AG09309 (cell line): ENCODE data around the gene CHPF.

Source experiments
- DNase-seq: peaks from one replicate; pipeline ENCODE4 v3.0.0-alpha.2; 2010; ENCODE audit warnings: low read depth
- H3K4me3 ChIP-seq: 2 replicates; pipeline ENCODE4 v1.5.1; 2011; ENCODE audit warnings: mild to moderate bottlenecking, low read depth, low read length, moderate library complexity; ENCODE audit not compliant: control insufficient read depth
- TF ChIP-seq, protein P1 (sequence below): IDR thresholded peaks from 2 replicates; pipeline ENCODE4 v1.5.1; 2011; ENCODE audit warnings: mild to moderate bottlenecking, low read depth, low read length, inconsistent platforms; ENCODE audit not compliant: insufficient read depth, control insufficient read depth; ENCODE audit errors: missing control alignments

CHPF gene

DNA sequence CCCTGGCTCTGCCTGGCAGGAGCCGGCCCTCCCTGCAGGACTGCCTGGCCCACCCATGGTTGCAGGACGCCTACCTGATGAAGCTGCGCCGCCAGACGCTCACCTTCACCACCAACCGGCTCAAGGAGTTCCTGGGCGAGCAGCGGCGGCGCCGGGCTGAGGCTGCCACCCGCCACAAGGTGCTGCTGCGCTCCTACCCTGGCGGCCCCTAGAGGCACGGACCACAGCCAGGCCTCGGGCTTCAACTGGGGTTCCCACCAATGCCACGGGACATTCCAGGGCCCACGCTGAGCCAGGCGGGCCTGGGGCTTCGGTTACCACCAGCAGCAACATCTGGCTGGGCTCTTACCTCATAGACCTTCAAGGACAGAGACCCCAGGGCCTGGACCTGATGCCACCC is 51.0 kb downstream of the CHPF start:
- H3K4me3 ChIP-seq = no peak overlapping the region
- DNase-seq = no peak
- TF ChIP-seq, protein P1, sequence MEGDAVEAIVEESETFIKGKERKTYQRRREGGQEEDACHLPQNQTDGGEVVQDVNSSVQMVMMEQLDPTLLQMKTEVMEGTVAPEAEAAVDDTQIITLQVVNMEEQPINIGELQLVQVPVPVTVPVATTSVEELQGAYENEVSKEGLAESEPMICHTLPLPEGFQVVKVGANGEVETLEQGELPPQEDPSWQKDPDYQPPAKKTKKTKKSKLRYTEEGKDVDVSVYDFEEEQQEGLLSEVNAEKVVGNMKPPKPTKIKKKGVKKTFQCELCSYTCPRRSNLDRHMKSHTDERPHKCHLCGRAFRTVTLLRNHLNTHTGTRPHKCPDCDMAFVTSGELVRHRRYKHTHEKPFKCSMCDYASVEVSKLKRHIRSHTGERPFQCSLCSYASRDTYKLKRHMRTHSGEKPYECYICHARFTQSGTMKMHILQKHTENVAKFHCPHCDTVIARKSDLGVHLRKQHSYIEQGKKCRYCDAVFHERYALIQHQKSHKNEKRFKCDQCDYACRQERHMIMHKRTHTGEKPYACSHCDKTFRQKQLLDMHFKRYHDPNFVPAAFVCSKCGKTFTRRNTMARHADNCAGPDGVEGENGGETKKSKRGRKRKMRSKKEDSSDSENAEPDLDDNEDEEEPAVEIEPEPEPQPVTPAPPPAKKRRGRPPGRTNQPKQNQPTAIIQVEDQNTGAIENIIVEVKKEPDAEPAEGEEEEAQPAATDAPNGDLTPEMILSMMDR = no peak

DNA sequence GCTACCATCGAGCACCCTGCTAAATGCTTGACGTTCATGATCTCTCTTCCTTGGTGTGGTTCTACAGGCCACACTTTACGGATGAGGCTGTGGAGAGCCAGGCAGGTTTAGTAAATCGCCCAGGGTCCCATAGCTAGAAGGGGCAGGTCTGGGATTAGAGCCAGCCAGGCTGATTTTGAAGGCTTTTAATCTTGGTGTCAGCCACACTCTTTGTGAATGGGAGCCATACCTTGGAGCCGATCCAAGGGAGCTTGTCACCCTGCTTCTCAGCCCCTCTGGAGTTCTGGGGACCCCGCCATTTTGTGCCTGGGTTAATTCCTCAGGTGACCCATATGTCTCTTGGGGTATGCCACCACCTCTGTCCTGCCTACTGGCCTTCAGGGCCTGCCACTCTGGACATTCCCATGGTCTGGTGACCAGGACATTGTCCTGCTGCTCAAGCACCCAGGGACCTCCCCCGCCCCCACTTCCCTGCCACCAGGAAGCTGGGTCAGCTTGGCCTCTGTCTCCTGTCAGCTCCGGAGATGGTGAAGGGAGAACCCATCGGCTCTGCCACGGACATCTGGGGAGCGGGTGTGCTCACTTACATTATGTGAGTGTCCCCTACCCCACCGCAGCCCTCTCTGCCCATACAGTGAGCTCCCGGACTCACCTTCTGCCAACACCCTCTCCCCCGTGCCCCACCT is 52.2 kb downstream of the CHPF start:
- TF ChIP-seq, protein P1 = no peak
- no peak overlapping the region for H3K4me3 ChIP-seq
- DNase-seq = no peak

DNA sequence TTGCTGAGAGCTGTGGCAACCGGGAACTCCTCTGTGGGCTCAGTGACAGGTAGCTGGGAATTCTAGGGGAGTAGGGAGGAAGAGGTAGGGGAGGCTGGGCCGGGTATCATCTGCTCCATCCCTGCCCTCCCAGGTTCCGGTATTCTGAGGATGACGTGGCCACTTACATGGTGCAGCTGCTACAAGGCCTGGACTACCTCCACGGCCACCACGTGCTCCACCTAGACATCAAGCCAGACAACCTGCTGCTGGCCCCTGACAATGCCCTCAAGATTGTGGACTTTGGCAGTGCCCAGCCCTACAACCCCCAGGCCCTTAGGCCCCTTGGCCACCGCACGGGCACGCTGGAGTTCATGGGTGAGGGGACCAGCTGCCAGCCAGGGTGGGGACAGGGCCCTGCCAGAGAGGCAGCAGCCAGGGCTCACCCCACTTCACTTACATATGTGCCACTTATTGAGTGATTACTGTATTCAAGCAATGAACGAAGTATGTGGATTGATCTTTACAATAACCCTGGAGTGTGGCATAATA is 52.9 kb downstream of the CHPF start:
- TF ChIP-seq, protein P1 = no peak
- no peak overlapping the region for H3K4me3 ChIP-seq
- DNase-seq = no peak

DNA sequence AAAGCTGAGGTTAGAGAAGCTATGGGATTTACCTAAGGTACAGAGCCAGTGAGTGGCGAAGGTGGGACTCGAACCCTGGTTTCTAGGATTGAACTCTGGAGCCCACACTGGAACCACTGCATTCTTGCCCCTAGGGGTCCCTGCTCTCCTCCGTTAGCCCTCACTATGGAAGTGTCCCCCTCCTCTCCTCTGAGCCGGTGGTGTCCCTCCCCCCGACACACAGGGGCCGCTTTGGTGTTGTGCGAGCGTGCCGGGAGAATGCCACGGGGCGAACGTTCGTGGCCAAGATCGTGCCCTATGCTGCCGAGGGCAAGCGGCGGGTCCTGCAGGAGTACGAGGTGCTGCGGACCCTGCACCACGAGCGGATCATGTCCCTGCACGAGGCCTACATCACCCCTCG is 53.4 kb downstream of the CHPF start:
- no peak for DNase-seq
- TF ChIP-seq, protein P1 = no peak
- no peak overlapping the region for H3K4me3 ChIP-seq

DNA sequence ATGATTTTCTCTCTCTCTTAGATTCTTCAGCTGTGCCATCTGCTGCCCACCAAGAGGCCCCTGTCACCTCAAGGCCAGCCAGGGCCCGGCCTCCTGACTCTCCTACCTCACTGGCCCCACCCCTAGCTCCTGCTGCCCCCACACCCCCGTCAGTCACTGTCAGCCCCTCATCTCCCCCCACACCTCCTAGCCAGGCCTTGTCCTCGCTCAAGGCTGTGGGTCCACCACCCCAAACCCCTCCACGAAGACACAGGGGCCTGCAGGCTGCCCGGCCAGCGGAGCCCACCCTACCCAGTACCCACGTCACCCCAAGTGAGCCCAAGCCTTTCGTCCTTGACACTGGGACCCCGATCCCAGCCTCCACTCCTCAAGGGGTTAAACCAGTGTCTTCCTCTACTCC is 54.3 kb downstream of the CHPF start:
- H3K4me3 ChIP-seq = no peak overlapping the region
- TF ChIP-seq, protein P1 = no peak
- DNase-seq = no peak
